ENCODE measurements around the gene DET1. TPM values are rescaled to one million over a fixed set of nuclear protein-coding genes. Genes with fewer than 3 reads are reported as not detected.

Gene DET1
- polyA plus RNA-seq, 1 of the 3 experiments (the other 2 are of a cell fraction) = 4.5 TPM

Small RNA genes within 50 kb of the gene (small RNA-seq; reads per million reads assigned to genes)
- gene AC013489.2 = 0 to 1.1 (median 0) reads per million in 7 experiments

Other genes with a start within 250 kb of the DET1 start
- gene MRPL46, start 79.3 kb downstream of the DET1 start, polyA plus RNA-seq (2012; rRNA removed) = 33.8 and 36.6 TPM in 2 replicates
- 70.0 and 101 TPM in 2 replicates for gene MRPS11, start 79.0 kb downstream of the DET1 start, polyA plus RNA-seq (2012; rRNA removed)
- 46.4 and 65.2 TPM in 2 replicates for gene AEN, start 74.7 kb upstream of the DET1 start, polyA plus RNA-seq (2012; rRNA removed)
- gene ISG20, start 92.3 kb upstream of the DET1 start, polyA plus RNA-seq (2012; rRNA removed) = 2.0 TPM in 2 replicates